NCI-H128 (cell line): ENCODE measurements around the gene FOXK2.

Source experiments
- DNase-seq: peaks from one replicate; lab custom pipeline; 2025; ENCODE audit not compliant: unreplicated experiment; lab: John Stamatoyannopoulos, UW

Gene FOXK2

DNA sequence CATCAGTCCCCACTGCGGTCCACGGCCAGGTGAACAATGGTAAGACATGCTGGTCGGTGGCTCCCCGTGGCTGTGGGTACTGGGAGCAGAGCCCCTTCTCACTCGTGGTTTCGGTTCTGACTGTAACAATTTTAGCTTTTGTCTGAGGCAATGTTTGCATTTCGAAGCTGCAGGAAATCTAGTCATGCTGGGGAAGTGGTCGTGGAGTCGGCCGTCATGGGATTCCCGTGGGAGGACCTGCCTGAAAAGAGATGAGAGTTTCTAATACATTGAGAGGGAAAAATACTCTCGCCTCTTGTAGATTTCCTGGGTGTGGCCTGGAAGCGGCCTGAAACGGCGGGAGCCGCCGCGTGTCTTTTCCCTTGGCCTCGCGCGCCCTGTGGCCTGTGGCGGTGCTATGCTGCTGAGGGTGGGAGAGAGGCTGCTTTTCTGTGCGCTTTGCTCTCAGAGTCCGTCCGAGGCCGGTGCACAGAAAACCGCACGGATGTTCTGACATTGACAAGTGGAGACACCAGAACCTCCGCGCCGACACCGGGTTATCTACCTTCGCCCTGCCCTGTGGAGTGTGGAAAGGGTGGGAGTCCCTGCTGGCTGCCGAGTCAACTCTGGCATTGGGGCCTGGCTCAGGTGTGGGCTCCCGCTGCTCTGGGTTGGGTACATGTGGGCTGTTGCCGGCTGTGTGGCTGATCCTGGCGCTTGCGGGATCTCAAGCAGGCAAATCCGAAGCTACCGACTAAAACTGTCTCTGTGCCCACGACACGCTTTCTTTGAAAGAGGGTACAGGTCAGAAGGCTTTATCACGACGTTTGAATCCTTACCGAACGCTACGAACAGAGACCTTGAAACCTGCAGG, 67.9 kb downstream of the FOXK2 start:
- no peak for DNase-seq

DNA sequence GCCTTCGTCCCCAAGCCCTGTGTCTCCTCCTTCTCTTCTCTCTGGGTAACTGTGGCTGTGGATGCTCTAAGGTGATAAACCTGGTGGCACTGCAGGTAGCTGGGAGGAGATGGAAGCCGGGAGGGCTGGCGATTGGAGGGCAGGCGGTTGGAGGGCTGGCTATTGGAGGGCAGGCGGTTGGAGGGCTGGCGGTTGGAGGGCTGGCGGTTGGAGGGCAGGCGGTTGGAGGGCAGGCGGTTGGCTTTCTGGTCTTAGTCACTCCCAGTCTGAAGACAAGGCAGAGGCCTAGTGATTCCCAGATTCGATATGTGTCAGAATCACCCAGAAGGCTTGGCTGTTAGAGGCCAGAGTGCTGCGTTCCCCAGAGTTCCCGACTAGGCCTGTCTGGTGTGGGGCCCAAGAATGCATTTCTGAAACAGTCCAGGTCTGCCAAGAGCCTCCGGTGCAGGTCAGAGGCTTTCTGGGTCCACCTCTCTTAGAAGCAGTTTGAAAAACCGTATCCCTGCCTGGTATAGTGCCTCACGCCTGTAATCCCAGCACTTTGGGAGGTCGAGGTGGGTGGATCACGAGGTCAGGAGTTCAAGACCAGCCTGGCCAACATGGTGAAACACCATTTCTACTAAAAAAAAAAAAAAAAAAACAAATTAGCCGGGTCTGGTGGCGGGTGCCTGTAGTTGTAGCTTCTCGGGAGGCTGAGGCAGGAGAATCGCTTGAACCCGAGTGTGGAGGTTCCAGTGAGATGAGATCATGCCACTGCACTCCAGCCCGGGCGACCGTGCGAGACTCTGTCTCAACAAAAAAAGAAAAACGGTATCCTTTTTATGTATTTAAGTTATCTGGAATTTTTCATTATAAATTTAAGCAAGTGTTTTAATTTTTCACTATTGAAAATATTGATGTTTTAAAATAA, 69.0 kb downstream of the FOXK2 start:
- no peak for DNase-seq

DNA sequence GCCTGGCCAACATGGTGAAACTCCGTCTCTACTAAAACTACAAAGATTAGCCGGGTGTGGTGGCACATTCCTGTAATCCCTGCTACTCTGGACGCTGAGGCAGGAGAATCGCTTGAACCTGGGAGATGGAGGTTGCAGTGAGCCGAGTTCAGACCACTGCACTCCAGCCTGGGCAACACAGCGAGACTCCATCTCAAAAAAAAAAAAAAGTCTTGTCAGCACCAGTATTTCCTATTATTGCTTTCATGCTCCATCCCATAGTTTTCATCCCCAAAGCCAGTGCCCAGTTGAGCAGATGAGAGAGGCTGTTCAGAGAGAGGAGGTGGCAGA, 70.3 kb downstream of the FOXK2 start:
- no peak for DNase-seq

DNA sequence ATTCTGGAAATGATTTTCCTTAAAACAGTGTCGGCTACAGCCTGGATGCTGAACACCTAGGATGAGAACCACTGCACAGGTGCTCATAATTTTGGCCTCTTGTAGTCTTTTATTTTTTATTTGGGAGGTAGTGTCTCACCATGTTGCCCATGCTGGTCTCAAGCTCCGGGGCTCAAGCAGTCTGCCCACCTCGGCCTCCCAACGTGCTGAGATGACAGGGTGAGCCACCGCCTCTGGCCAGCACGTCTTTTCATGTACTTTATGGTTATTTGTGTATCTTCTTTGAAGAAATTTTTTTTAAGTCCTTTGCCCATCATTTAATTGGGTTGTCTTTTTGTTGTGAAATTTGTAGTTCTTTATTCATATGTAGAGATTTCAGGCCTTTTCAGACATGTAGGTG, 70.7 kb downstream of the FOXK2 start:
- DNase-seq, result no peak

DNA sequence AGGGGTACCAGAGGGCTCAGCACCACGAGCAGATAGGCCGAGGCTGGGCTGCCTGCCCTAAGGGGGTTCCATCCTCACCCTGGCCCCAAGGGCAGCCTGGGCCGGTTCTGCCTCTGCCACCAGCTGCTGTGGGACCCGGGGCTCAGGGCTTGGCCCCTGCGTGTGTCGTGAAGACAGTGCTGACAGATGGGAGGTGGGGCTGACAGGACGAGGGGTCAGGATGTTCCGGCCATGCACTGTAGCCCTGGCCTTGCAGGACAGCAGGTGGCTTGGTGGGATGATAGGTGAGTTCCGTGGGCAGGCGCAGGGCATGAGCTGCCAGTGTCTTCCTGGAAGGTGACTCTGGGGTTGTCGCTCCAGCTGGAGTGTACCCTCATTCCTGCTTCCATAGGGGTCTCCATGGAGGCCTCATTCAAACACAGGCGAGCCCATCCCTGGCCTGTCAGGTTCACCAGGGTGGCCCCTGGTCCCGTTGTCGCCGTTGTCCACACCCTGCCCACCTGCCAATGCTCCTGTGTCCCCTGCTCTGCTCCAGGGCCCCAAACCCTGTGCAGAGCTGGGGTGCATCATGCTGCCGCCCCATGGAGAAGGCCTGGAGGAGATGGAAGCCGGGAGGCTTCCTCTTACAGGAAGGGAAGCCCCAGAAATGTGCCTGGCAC, 71.5 kb downstream of the FOXK2 start:
- no peak for DNase-seq

DNA sequence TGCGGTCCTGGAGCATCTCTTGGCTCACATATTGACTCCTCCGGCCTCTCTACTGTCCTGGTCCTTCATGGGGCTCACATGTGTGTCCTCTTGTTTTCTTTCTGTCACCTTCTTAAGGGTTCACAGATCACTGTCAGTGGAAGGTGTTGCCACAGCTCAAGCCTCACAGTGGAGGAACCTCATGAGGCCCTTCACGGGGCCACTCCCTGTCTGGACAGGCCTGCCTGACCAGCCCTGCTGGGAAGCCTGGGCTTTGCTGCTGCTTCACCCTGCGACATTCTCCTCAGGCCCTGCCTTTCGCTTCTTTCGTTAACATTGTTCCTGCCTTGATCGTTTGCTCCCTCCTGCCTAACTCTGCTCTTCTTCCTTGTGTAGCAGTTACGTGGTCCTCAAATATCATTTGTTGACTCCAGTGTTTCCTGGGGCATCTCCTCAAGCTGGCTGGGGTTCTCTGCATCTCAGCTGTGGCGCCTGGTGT, 72.8 kb downstream of the FOXK2 start:
- no peak for DNase-seq

DNA sequence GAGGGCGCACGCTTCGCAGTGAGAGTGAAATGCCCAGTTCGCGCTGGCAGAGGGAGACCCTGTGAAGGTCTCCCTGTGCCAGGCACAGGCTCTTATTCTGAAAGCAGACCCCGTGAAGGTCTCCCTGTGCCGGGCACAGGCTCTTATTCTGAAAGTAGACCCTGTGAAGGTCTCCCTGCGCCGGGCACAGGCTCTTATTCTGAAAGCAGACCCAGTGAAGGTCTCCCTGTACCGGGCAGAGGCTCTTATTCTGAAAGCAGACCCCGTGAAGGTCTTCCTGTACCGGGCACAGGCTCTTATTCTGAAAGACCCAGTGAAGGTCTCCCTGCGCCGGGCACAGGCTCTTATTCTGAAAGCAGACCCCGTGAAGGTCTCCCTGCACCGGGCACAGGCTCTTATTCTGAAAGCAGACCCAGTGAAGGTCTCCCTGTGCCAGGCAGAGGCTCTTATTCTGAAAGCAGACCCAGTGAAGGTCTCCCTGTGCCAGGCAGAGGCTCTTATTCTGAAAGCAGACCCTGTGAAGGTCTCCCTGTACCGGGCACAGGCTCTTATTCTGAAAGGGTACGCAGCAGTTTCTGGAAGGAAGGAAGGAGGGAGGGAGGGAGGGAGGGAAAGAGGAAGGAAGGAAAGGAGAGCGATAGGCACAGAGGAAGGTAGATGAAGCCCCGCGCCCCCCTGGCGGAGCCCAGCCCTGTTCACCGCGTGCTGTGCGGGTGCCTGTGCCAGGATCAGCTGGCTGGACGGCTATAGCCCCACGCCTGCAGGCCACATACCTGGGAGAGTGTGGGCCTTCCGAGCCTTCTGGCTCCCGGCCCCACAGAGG, 73.4 kb downstream of the FOXK2 start:
- DNase-seq, result no peak

DNA sequence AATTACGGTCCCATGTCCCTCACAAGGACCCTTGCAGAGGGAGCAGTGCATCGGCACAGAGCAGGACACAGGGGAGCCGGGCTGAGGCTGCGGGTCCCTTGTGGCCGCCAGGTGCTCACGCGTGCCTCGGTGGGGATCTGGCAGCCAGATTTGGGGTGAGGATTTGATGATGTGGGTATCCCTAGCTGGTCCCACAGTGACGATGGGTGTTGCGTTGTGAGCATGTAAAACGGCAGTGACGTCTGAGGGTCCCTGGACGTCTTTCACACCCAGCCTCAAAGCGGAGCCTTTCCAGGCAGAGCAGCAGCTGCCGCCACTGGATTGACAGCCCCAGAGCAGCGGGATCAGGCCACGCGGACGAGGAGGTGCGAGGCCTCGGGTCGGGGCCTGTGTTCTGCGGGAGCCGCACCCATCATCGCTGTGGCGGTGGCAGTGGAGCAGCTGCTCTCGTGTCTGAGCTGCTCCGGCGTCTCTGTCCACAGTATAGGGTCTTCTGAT, 74.1 kb downstream of the FOXK2 start:
- no peak for DNase-seq

DNA sequence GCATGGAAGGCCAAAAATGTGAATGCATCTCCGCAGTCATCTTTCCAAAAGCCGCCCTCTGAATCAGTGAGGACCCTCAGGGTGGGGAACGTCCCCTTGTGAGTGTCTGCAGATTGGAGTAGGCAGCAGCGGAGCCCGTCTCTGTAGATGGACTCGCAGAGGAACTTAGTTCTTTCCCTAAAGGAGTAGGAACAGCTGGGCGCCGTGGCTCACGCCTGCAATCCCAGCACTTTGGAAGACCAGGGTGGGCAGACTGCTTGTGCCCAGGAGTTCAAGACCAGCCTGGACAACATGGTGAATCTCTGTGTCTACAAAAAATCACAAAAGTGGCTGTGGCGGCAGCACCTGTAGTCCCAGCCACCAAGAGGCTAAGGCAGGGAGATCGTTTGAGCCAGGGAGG, 75.0 kb downstream of the FOXK2 start:
- no peak for DNase-seq

DNA sequence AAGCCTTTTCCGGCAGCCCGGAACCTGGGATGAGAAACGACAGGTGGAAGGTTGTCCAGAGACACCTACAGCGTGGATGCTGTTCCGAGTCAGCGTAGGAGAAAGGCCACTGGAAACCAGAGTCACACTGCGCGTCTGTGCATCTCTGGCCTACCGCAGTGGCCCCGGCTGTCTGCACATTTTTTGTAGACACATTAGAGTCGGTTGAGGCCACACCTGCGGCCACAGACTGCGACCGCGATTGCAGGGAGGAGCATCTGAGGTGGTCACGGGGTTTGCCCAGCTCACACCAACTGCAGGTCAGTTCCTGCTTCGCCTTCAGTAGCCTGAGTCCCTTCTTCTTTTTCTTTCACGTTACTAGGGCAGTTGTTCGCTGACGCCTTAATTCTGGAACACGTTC, 76.4 kb downstream of the FOXK2 start:
- no peak for DNase-seq

DNA sequence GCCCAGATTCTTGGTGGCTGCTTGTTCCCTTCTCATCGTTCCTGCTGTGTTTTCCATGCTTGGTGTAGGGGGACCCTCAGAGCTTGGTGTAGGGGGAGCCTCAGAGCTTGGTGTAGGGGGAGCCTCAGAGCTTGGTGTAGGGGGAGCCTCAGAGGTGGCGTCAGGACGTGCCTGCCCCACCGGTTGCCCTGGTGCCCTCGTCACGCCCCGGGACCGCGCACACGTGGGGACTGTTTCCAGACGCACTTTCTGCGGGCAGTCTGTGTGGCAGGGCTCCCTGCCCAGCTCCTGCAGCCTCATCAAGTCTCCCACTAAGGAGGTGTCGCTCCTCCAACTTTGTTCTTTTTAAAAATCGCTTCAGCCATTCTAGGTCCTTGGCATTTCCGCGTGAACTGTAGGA, 76.8 kb downstream of the FOXK2 start:
- no peak for DNase-seq

DNA sequence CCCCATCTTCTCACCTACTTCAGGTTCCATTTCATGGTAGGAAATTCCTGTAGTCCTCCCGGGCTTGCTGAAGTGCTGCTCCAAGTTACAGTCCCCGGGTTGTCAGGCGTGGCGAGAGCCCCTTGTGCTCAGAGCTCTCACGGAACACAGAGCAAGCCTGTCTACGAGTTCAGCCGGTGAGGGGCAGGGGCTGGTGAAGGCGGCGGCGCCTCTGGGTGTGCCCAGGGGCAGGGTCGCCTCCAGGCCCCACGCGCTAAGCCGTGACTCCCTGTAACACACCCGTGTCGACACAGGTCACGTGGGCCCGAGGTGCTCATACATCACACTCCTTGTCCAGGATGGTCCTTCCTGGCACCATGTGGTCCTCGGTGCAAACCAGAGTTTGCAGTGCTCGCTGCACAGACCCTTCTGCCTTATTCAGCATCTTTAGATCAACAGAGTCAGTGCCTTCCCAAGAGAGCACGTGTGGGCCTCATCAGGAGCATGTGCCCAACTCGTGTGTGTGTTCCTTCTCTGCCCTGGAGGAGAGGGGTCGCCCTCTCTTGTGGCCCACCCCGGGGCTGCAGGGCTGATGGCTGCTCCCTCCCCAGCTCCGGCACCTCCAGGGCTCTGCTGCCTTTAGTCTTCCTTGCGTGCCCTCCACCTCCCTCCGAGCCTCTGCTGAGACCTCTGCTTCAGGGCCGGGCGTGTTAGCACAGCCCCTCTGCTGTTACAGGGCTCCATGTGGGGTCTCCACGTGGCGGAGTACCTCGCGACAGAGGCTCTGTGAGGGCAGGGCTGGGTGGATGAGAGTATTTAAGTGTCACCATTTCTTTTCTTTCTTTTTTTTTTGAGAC, 77.5 kb downstream of the FOXK2 start:
- DNase-seq, result no peak

DNA sequence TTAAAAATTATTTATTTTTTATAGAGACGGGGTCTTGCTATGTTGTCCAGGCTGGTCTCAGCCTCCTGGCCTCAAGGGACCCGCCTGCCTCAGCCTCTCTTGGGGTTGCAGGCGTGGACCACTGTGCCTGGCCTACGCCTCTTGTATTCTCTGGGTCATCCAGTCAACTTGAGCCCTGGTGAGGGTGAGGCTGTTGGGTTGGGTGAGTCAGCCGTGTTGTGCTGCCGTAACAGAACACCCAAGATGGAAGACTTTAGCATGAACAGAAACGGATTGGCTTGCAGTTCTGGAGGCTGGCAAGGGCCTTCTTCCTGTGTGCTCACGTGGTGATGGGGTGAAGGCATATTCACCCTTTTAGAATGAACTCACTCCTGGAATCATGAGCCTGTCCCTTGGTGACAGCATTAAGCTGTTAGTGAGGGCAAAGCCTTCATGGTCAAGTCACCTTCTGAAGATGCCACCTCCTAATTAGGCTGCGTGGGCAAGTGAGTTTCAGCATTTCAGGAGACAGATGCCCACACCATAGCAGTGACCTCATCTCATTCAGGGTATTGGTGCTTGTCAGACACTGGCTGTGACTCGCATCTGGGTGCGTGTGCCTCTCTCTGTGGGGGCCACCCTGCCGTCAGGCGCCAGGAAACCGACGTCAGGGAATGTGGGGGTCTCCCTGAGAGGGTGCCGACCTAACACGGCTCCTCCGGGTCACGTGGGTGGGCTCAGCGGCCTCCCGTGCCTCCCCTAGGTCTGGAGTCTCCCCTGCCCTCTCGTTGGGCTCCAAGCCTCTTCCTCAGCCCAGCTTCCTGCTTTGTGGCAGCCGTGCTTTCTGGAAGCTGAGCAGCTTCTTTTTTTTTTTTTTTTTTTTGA, 79.0 kb downstream of the FOXK2 start:
- DNase-seq, result no peak

DNA sequence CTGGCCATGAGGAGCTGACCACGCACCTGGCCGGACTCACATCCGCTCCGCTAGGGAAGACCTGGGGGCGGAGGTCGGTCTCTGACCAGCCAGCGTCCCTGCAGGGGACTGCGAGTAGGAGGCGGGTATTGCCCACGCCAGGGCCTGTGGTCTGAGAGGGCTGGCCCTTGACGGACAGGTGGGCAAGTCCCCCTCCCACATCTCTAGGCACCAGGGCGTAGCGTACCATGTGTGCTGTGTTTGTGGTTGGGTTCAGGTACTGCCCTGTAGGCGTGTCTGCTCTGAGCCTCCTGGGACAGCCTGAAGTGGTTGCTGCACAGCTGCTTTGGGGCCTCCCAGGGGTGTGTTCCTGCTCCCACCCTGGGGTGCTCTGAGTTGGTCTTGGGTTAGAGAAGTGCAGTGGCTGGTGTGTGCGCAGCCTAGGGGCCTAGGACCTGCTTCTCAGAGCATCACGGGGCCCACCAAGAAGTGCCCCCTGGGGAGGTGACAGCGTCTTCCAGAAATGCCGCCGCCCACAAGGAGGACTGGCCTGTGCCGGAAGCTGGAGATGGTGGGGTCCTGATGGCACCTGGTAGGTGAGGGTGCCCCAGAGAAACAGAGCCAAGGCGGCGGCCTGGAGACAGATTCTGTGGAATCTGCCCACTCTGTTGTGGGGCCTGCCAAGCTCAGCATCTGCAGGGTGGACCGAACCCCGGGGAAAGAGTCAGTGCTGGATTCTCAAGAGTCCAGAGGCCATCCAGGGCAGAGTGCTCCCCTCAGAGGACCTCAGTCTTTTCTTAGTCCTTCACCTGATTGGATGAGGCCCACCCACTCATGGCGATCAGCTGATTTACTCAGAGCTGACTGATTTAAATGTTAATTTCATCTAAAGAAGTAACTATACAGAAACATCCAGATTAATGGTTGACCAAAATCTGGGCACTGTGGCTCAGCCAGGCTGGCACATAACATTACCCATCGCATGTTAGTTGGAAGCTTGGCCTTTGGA, 80.4 kb downstream of the FOXK2 start:
- DNase-seq, result no peak

DNA sequence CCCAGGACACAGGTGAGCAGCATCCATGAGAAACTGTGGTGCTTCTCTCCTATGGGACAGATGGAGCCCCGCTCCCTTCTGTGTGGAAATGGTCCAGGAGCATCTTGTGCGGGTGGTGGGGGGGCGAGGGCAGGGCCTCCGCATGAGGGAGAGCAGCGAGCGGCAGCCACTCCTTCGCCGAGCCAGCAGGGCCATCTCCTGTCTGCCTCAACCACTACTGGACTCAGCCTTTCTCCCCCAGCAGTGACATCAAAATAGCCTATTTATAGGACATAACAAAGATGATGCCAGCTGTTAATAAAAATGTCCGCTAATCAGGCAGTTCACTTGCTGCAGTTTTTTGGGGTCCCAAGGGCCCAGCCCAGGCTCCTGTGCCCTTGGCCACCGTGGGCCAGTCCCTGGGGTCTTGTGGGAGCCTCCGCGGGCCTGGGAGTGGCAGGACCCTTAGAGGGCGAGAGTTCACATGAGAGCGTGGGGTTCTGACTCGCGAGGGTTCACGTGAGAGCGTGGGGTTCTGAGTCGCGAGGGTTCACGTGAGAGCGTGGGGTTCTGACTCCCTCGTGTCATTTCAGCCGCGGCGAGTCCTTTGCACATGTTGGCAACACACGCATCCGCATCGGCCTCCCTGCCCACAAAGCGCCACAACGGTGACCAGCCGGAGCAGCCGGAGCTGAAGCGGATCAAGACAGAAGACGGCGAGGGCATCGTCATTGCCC, 81.4 kb downstream of the FOXK2 start:
- DNase-seq, result no peak

DNA sequence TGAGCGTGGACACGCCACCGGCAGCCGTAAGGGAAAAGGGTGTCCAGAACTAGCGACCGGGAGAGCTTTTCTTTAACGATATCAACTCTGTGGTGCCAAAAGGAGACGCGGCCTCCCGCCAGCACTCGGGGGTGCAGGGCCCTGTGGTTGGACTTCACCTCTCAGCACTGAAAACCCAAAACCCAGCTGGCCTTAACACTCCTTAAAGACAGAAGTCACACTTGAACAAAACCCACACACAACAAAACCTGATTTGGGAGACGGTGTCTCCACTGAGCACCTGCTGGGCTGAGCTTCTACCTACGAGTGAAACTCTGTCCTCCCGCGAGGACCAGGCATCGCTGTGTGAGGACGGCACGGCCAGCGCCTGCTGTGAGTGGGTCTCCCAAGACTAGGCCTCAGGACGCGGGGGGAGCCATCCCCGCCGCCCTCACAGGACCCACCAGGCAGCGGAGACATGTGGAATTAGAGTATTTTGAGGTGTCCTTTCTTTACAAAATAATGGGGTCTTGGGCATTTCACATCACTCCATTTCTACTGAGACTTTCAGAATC, 82.0 kb downstream of the FOXK2 start:
- no peak for DNase-seq

DNA sequence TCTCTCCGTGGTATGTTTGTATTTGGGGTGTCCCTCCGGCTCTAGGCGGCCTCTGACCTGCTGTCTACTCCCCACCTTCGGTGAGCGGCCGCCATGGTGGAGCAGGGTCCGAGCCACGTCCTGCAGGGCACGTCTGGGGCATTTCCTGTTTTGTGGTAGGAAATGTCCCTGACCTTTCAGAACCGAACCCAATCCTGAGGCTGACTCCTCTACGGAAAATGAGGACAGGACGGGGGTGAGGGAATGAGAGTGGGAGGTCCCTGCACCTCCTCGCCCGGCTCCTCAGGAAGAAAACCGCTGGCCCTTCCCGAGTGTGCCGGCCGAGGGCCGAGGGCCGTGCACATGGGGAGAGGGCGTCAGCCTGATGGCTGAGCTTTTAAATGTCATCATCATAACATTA, 83.0 kb downstream of the FOXK2 start:
- no peak for DNase-seq
